ENCODE results near the gene OR6P1.

- no peak for TF ChIP-seq CTCF (IDR thresholded peaks at IDR 0.05; ENCODE audit: low read depth, low read length)
- no peak for TF ChIP-seq EZH2phosphoT487 (IDR thresholded peaks at IDR 0.05; ENCODE audit: low read depth)
Measured at GRCh38 chr1:158572226-158572625, 1.8 kb upstream of the OR6P1 start.
